GM12878 (cell line): Measurements from ENCODE around the gene ARHGAP22.

Source experiments
- ATF3 ChIP-seq: IDR thresholded peaks from 2 replicates; pipeline ENCODE4 v1.6.1; 2011; ENCODE audit warnings: low read depth, mild to moderate bottlenecking, low read length, moderate library complexity, borderline replicate concordance; ENCODE audit errors: extremely low read depth
- CTCF ChIP-seq, 3 experiments: IDR thresholded peaks in 2 of 3; conservative IDR thresholded peaks in 1 of 3; 2 replicates each; pipeline ENCODE4 v1.5.1; 2011; ENCODE audit warnings: low read depth in 3 of 3, low read length in 3 of 3, mild to moderate bottlenecking in 3 of 3, control low read depth in 2 of 3, moderate library complexity in 2 of 3, inconsistent platforms in 1 of 3, mixed read lengths in 1 of 3; ENCODE audit not compliant: control insufficient read depth in 2 of 3, insufficient read depth in 1 of 3; ENCODE audit errors: extremely low read depth in 1 of 3
- ELK1 ChIP-seq: IDR thresholded peaks from 2 replicates; pipeline ENCODE4 v1.6.1; 2012; ENCODE audit warnings: low read depth, low read length, improper control_type of control experiment
- EZH2 ChIP-seq: IDR thresholded peaks from 2 replicates; pipeline ENCODE4 v1.6.1; 2012; ENCODE audit warnings: low read depth, mild to moderate bottlenecking, control low read depth, inconsistent platforms, low read length, borderline replicate concordance; ENCODE audit not compliant: control insufficient read depth
- POLR2AphosphoS5 ChIP-seq: IDR thresholded peaks from 2 replicates; pipeline ENCODE4 v1.6.1; 2011; ENCODE audit warnings: mild to moderate bottlenecking, low read length, inconsistent platforms
- POU2F2 ChIP-seq: IDR thresholded peaks from 3 replicates; pipeline ENCODE4 v1.6.1; 2011; ENCODE audit warnings: low read depth, mild to moderate bottlenecking, low read length, borderline replicate concordance
- RCOR1 ChIP-seq: conservative IDR thresholded peaks from 2 replicates; pipeline ENCODE4 v1.6.1; 2012; ENCODE audit warnings: low read depth, low read length, improper control_type of control experiment
- RFX5 ChIP-seq: IDR thresholded peaks from 2 replicates; pipeline ENCODE4 v1.6.1; 2011; ENCODE audit warnings: low read depth, low read length, improper control_type of control experiment
- SPI1 ChIP-seq: IDR thresholded peaks from 2 replicates; pipeline ENCODE4 v1.6.1; 2011; ENCODE audit warnings: low read depth, mild to moderate bottlenecking, low read length, moderate library complexity, borderline replicate concordance; ENCODE audit not compliant: insufficient read depth
- ZNF274 ChIP-seq: IDR thresholded peaks from one replicate; pipeline ENCODE4 v1.8.0; 2011; ENCODE audit not compliant: insufficient read length, insufficient read depth

GRCh38 chr10:48461623-48462481, 143.0 kb downstream of the ARHGAP22 start:
- TF ChIP-seq POLR2AphosphoS5 (no peak), RFX5 (no peak), POU2F2 (no peak), ELK1 (no peak), CTCF (IDR thresholded peaks at IDR 0.05 in 2 of 3, conservative IDR thresholded peaks at IDR 0.05 in 1 of 3; ENCODE audit: control insufficient read depth in 2 of 3, extremely low read depth in 1 of 3, insufficient read depth in 1 of 3, low read depth in 3 of 3, low read length in 3 of 3) (no peak), SPI1 (no peak), ZNF274 (no peak), ATF3 (no peak), EZH2 (no peak), RCOR1 (no peak)
